Stimulated activated CD8-positive, alpha-beta memory T cell treated with anti-CD3 and anti-CD28 coated beads, Interleukin-12 subunit alpha, Interleukin-12 subunit beta, amount 100 ng/mL, for 24 hours (primary cell): Measurements from ENCODE around the gene UTRN.

Experiments used
- DNase-seq: peaks from one replicate; pipeline ENCODE4 v3.0.0-alpha.2; 2020; ENCODE audit errors: extremely low read depth

Gene UTRN

GRCh38 chr6:144284783-144285547 lies at the start of gene UTRN:
TSS of gene UTRN (plus strand) at chr6:144285335. CDS start at chr6:144291829, 6,494 bp downstream.
- no peak for DNase-seq

GRCh38 chr6:144244688-144245087 lies 40.4 kb upstream of the UTRN start:
- DNase-seq, result no peak

- no peak for DNase-seq
Measured at GRCh38 chr6:144246988-144247387, 38.1 kb upstream of the UTRN start.

GRCh38 chr6:144248003-144248402 lies 37.1 kb upstream of the UTRN start:
- DNase-seq, result no peak

GRCh38 chr6:144248476-144249301 lies 36.4 kb upstream of the UTRN start:
- no peak for DNase-seq

GRCh38 chr6:144250276-144250675 lies 34.9 kb upstream of the UTRN start:
- no peak for DNase-seq

GRCh38 chr6:144252259-144252658 lies 32.9 kb upstream of the UTRN start:
- no peak for DNase-seq

- DNase-seq, result no peak
Measured at GRCh38 chr6:144259986-144260385, 25.1 kb upstream of the UTRN start.

- DNase-seq, result no peak
Measured at GRCh38 chr6:144262470-144263369, 22.4 kb upstream of the UTRN start.

GRCh38 chr6:144263786-144264185 lies 21.3 kb upstream of the UTRN start:
- no peak for DNase-seq

GRCh38 chr6:144264270-144265060 lies 20.7 kb upstream of the UTRN start:
- no peak for DNase-seq

- DNase-seq, result no peak
Measured at GRCh38 chr6:144265061-144265357, 20.1 kb upstream of the UTRN start.

- DNase-seq, result no peak
Measured at GRCh38 chr6:144265390-144265789, 19.7 kb upstream of the UTRN start.

- no peak for DNase-seq
Measured at GRCh38 chr6:144266091-144266649, 19.0 kb upstream of the UTRN start.

- no peak for DNase-seq
Measured at GRCh38 chr6:144268794-144269349, 16.3 kb upstream of the UTRN start.

- DNase-seq, result no peak
Measured at GRCh38 chr6:144277174-144277573, 8.0 kb upstream of the UTRN start.

- DNase-seq, result no peak
Measured at GRCh38 chr6:144277605-144278227, 7.4 kb upstream of the UTRN start.

GRCh38 chr6:144278659-144279314 lies 6.3 kb upstream of the UTRN start:
- no peak for DNase-seq

- no peak for DNase-seq
Measured at GRCh38 chr6:144279484-144280150, 5.5 kb upstream of the UTRN start.
